ENCODE results near the gene CSHL1. TPM values are rescaled to one million over a fixed set of nuclear protein-coding genes. Genes with fewer than 3 reads are reported as not detected.
A peak's percentile ranks its signal among the peaks of the same experiment; 100 is the strongest.

The CSHL1 gene
- total and polyA plus RNA-seq, 2 donors (not counting 1 experiment from before 2014, with no cell fraction given): not detected

GRCh38 chr17:63939401-63939800 is 28.3 kb upstream of the CSHL1 start:
- intact Hi-C loops (cut with micrococcal nuclease): no loop called here
- Histone ChIP-seq H3K9me3 (ENCODE audit: control extremely low read depth in 1 of 3, control insufficient read depth in 2 of 3, insufficient read depth in 1 of 3, low read length in 2 of 3) (peaks cover 0 to 26% (median 6%) of the 10 kb centered on the region in 3 donors), H3K4me1 (ENCODE audit: control insufficient read depth in 2 of 2, insufficient read depth in 2 of 2, low read length in 2 of 2) (peaks cover 38 to 55% of the 10 kb centered on the region in 2 donors), H3K27ac (ENCODE audit: low read length in 2 of 2) (peak overlapping the region in 1 of 2 donors; percentile 18), H3K9ac (ENCODE audit: low read length) (no peak overlapping the region), H3K4me2 (replicated peaks; ENCODE audit: low read depth, low read length, poor library complexity, severe bottlenecking) (no peak overlapping the region), H3K27me3 (replicated peaks in 1 of 4; ENCODE audit: control extremely low read depth in 1 of 4, control insufficient read depth in 3 of 4, insufficient read depth in 4 of 4, low read length in 3 of 4) (no peaks in the 10 kb centered on the region), H3K36me3 (replicated peaks in 1 of 2; ENCODE audit: control extremely low read depth in 1 of 2, control insufficient read depth in 1 of 2, extremely low read depth in 1 of 2, insufficient read depth in 2 of 2, low read length in 1 of 2) (no peaks in the 10 kb centered on the region), H2AFZ (ENCODE audit: insufficient read depth, low read depth, low read length, poor library complexity, severe bottlenecking) (no peak overlapping the region), H4K20me1 (ENCODE audit: control insufficient read depth, insufficient read depth, low read length, poor library complexity, severe bottlenecking) (no peaks in the 10 kb centered on the region), H3K79me2 (ENCODE audit: control insufficient read depth, insufficient read depth, low read length) (peaks cover 35% of the 10 kb centered on the region), H3K4me3 (ENCODE audit: control extremely low read depth in 1 of 5, extremely low read depth in 1 of 5, insufficient read depth in 1 of 5, low read depth in 2 of 5, low read length in 4 of 5) (no peak overlapping the region)
- Mint-ChIP-seq H3K27me3 (no peaks in the 10 kb centered on the region), H3K4me1 (peaks cover 62% of the 10 kb centered on the region), H3K27ac (peak overlapping the region; percentile 62), H3K4me3 (peak overlapping the region; percentile 20), H3K9me3 (ENCODE audit: insufficient read depth) (no peaks in the 10 kb centered on the region)
- ChIA-PET POLR2A (interaction anchor here (1.1 to 2.3 kb wide), 2 partner anchors 7 to 17 kb away, joined by 3 to 7 read pairs; partner anchors contain the start of gene CD79B), CTCF (interaction anchor here (0.9 to 3.9 kb wide), 4 partner anchors 19 to 86 kb away, joined by 3 to 27 read pairs (median 4); no protein-coding TSS in a partner anchor)
- WGBS (ENCODE audit: insufficient coverage): 90% methylated on average over 9 of the region's 9 CpGs
- TF ChIP-seq CTCF (IDR thresholded peaks at IDR 0.05): no peak
- TF ChIP-seq EZH2 (IDR thresholded peaks at IDR 0.05; ENCODE audit: borderline replicate concordance, insufficient read depth, low read depth, low read length, poor library complexity, severe bottlenecking): no peak
- no peak for ATAC-seq (ENCODE audit: low read depth)
- no peak for DNase-seq

GRCh38 chr17:63937920-63938319 is 26.9 kb upstream of the CSHL1 start:
- Histone ChIP-seq H3K9me3 (ENCODE audit: control extremely low read depth in 1 of 3, control insufficient read depth in 2 of 3, insufficient read depth in 1 of 3, low read length in 2 of 3) (peaks cover 0 to 26% (median 6%) of the 10 kb centered on the region in 3 donors), H4K20me1 (ENCODE audit: control insufficient read depth, insufficient read depth, low read length, poor library complexity, severe bottlenecking) (no peaks in the 10 kb centered on the region), H3K36me3 (replicated peaks in 1 of 2; ENCODE audit: control extremely low read depth in 1 of 2, control insufficient read depth in 1 of 2, extremely low read depth in 1 of 2, insufficient read depth in 2 of 2, low read length in 1 of 2) (no peaks in the 10 kb centered on the region), H3K9ac (ENCODE audit: low read length) (no peak overlapping the region), H3K27me3 (replicated peaks in 1 of 4; ENCODE audit: control extremely low read depth in 1 of 4, control insufficient read depth in 3 of 4, insufficient read depth in 4 of 4, low read length in 3 of 4) (no peaks in the 10 kb centered on the region), H3K27ac (ENCODE audit: low read length in 2 of 2) (no peak overlapping the region), H3K4me2 (replicated peaks; ENCODE audit: low read depth, low read length, poor library complexity, severe bottlenecking) (no peak overlapping the region), H2AFZ (ENCODE audit: insufficient read depth, low read depth, low read length, poor library complexity, severe bottlenecking) (no peak overlapping the region), H3K79me2 (ENCODE audit: control insufficient read depth, insufficient read depth, low read length) (peaks cover 50% of the 10 kb centered on the region), H3K4me1 (ENCODE audit: control insufficient read depth in 2 of 2, insufficient read depth in 2 of 2, low read length in 2 of 2) (peaks cover 53 to 68% of the 10 kb centered on the region in 2 donors), H3K4me3 (ENCODE audit: control extremely low read depth in 1 of 5, extremely low read depth in 1 of 5, insufficient read depth in 1 of 5, low read depth in 2 of 5, low read length in 4 of 5) (no peak overlapping the region)
- peak overlapping the region; percentile 75 for H3K27ac Mint-ChIP-seq
- POLR2A ChIA-PET: interaction anchor here (1.0 to 2.3 kb wide), 3 partner anchors 8 to 53 kb away, joined by 3 to 21 read pairs (median 6); no protein-coding TSS in a partner anchor
- peaks cover 71% of the 10 kb centered on the region for H3K4me1 Mint-ChIP-seq
- DNase-seq (no peak), ATAC-seq (ENCODE audit: low read depth) (no peak)
- no peaks in the 10 kb centered on the region for H3K27me3 Mint-ChIP-seq
- no peaks in the 10 kb centered on the region for H3K9me3 Mint-ChIP-seq (ENCODE audit: insufficient read depth)
- H3K4me3 Mint-ChIP-seq: peak overlapping the region; percentile 23
- TF ChIP-seq CTCF (IDR thresholded peaks at IDR 0.05) (no peak), EZH2 (IDR thresholded peaks at IDR 0.05; ENCODE audit: borderline replicate concordance, insufficient read depth, low read depth, low read length, poor library complexity, severe bottlenecking) (no peak)
- CTCF ChIA-PET: interaction anchor here (0.7 to 9.9 kb wide), 4 partner anchors 10 to 91 kb away, joined by 3 to 185 read pairs (median 5); partner anchors contain the start of gene GH1
- intact Hi-C loops (cut with micrococcal nuclease): no loop called here
- 98% methylated on average over 3 of the region's 4 CpGs for WGBS (ENCODE audit: insufficient coverage)
